SK-N-SH (cell line): ENCODE results near the gene BTG2. TPM values are rescaled to one million over a fixed set of nuclear protein-coding genes. Genes with fewer than 3 reads are reported as not detected.
A peak's percentile ranks its signal among the peaks of the same experiment; 100 is the strongest.

Experiments
- CTCF ChIA-PET: fragments of 300-600, 350-600 bp; formaldehyde crosslinking; extraction: SDS; loops from one replicate; lab custom pipeline; 2021; lab: Yijun Ruan, JAX
- POLR2A ChIA-PET: fragments of 350-600 bp; sonication (Branson Sonifier 250); formaldehyde crosslinking; extraction: SDS; loops from one replicate; lab custom pipeline; 2020; ENCODE audit warnings: antibody characterized with exemption, inconsistent platforms; lab: Yijun Ruan, JAX
- DNase-seq: peaks from one replicate; pipeline ENCODE4 v3.0.0; 2012
- H2AFZ ChIP-seq: fragments of 200-600 bp; sonication (generic); 2 replicates; pipeline ENCODE4 v1.8.1; 2016; ENCODE audit warnings: antibody characterized with exemption, mild to moderate bottlenecking, low read depth
- H3F3A ChIP-seq: fragments of 200-600 bp; sonication (generic); replicated peaks from 2 replicates; pipeline ENCODE3; 2016; ENCODE audit warnings: antibody characterized with exemption, mild to moderate bottlenecking; ENCODE audit not compliant: insufficient read depth
- H3K27ac ChIP-seq, 2 experiments: fragments of 200-500 bp in 1 of 2; fragments of 200-600 bp in 1 of 2; sonication (Bioruptor generic) in 1 of 2; sonication (generic), shearing (Covaris generic) in 1 of 2; 2 replicates each; pipeline versions ENCODE4 v1.5.1 to v1.6.1; 2014 to 2016; ENCODE audit warnings: low read depth in 2 of 2, inconsistent platforms in 1 of 2, low read length in 1 of 2, mild to moderate bottlenecking in 1 of 2, mixed read lengths in 1 of 2
- H3K27me3 ChIP-seq: fragments of 200-600 bp; sonication (generic), shearing (Covaris generic); 2 replicates; pipeline ENCODE4 v1.6.1; 2016; ENCODE audit warnings: mixed run types; ENCODE audit not compliant: insufficient read depth
- H3K36me3 ChIP-seq, 2 experiments: fragments of 200-500 bp in 1 of 2; fragments of 200-600 bp in 1 of 2; sonication (Bioruptor generic) in 1 of 2; sonication (generic) in 1 of 2; replicated peaks in 1 of 2; 2 replicates each; pipeline versions ENCODE3 to v1.5.1; 2014 to 2016; ENCODE audit warnings: low read length in 1 of 2, mild to moderate bottlenecking in 1 of 2; ENCODE audit not compliant: insufficient read depth in 2 of 2, control insufficient read depth in 1 of 2
- H3K4me1 ChIP-seq, 2 experiments: fragments of 200-500 bp in 1 of 2; fragments of 200-600 bp in 1 of 2; sonication (Bioruptor generic) in 1 of 2; sonication (generic), shearing (Covaris generic) in 1 of 2; 2 replicates each; pipeline versions ENCODE4 v1.5.1 to v1.6.1; 2014 to 2016; ENCODE audit warnings: low read depth in 1 of 2, low read length in 1 of 2, mixed run types in 1 of 2; ENCODE audit not compliant: insufficient read depth in 2 of 2, control insufficient read depth in 1 of 2
- H3K4me2 ChIP-seq: fragments of 200-600 bp; sonication (generic), shearing (Covaris generic); 2 replicates; pipeline ENCODE4 v1.6.1; 2017; ENCODE audit warnings: mixed run types
- H3K4me3 ChIP-seq, 2 experiments: fragments of 200-500 bp in 1 of 2; fragments of 200-600 bp in 1 of 2; sonication (Bioruptor generic) in 1 of 2; sonication (generic), shearing (Covaris generic) in 1 of 2; 2 replicates each; pipeline versions ENCODE4 v1.5.1 to v1.8.1; 2014 to 2016; ENCODE audit warnings: low read depth in 2 of 2, inconsistent platforms in 1 of 2, low read length in 1 of 2, mild to moderate bottlenecking in 1 of 2, mixed read lengths in 1 of 2, moderate library complexity in 1 of 2
- H3K79me2 ChIP-seq: fragments of 200-600 bp; sonication (generic); 2 replicates; pipeline ENCODE4 v1.8.1; 2017; ENCODE audit warnings: mild to moderate bottlenecking; ENCODE audit not compliant: insufficient read depth
- H3K9ac ChIP-seq: fragments of 200-600 bp; sonication (generic); 2 replicates; pipeline ENCODE4 v1.6.1; 2017; ENCODE audit warnings: mixed run types
- H3K9me2 ChIP-seq: fragments of 200-600 bp; sonication (generic); 2 replicates; pipeline ENCODE4 v1.6.1; 2017; ENCODE audit warnings: mixed run types
- H3K9me3 ChIP-seq: fragments of 200-600 bp; sonication (generic); 2 replicates; pipeline ENCODE4 v1.6.1; 2017; ENCODE audit warnings: mixed run types, mild to moderate bottlenecking, moderate library complexity
- H4K20me1 ChIP-seq: fragments of 200-600 bp; sonication (generic); 2 replicates; pipeline ENCODE4 v1.6.1; 2017; ENCODE audit warnings: mild to moderate bottlenecking, mixed run types; ENCODE audit not compliant: insufficient read depth
- EP300 ChIP-seq, 2 experiments: IDR thresholded peaks; 2 replicates each; pipeline versions ENCODE4 v1.4.0 to v1.6.1; 2012; ENCODE audit warnings: borderline replicate concordance in 1 of 2, low read depth in 1 of 2, low read length in 1 of 2
- IRF3 ChIP-seq: fragments of 150-350 bp; IDR thresholded peaks from 2 replicates; pipeline ENCODE4 v1.6.1; 2016; ENCODE audit warnings: mild to moderate bottlenecking, low read depth, low read length
- MXI1 ChIP-seq: IDR thresholded peaks from 2 replicates; pipeline ENCODE4 v1.6.1; 2012; ENCODE audit warnings: mild to moderate bottlenecking, low read depth, low read length, improper control_type of control experiment
- NFIC ChIP-seq: IDR thresholded peaks from 2 replicates; pipeline ENCODE4 v1.4.0; 2012; ENCODE audit warnings: borderline replicate concordance
- REST ChIP-seq: IDR thresholded peaks from 2 replicates; pipeline ENCODE4 v1.6.1; 2012; ENCODE audit warnings: mild to moderate bottlenecking, low read depth, low read length, moderate library complexity
- RFX5 ChIP-seq: IDR thresholded peaks from 2 replicates; pipeline ENCODE4 v1.6.1; 2012; ENCODE audit warnings: mild to moderate bottlenecking, improper control_type of control experiment, low read length
- RXRA ChIP-seq: IDR thresholded peaks from 2 replicates; pipeline ENCODE4 v1.4.0; 2012; ENCODE audit warnings: low read depth, mild to moderate bottlenecking, borderline replicate concordance
- SMC3 ChIP-seq: IDR thresholded peaks from 2 replicates; pipeline ENCODE4 v1.6.1; 2012; ENCODE audit warnings: low read depth, low read length, improper control_type of control experiment
- TAF1 ChIP-seq: IDR thresholded peaks from 2 replicates; pipeline ENCODE4 v1.6.1; 2012; ENCODE audit warnings: low read depth, mild to moderate bottlenecking, low read length, moderate library complexity, borderline replicate concordance
- TCF12 ChIP-seq: IDR thresholded peaks from 2 replicates; pipeline ENCODE4 v1.4.0; 2012
- TEAD4 ChIP-seq: IDR thresholded peaks from 2 replicates; pipeline ENCODE4 v1.4.0; 2012; ENCODE audit warnings: mild to moderate bottlenecking, borderline replicate concordance; ENCODE audit not compliant: insufficient read depth
- USF1 ChIP-seq: IDR thresholded peaks from 2 replicates; pipeline ENCODE4 v1.4.0; 2012; ENCODE audit warnings: low read depth, borderline replicate concordance
- WGBS: methylation state at CpG from one replicate; pipeline ENCODE4 v1.1.6; 2017; ENCODE audit warnings: low lambda C conversion rate; 5-methylcytosine and 5-hydroxymethylcytosine counted together
- polyA plus RNA-seq, 3 experiments: library from polyadenylated mRNA; depleted of rRNA; stranded (reverse); fragments of >200 nt; gene quantifications; 2 replicates each; pipeline ENCODE4 v1.2.3, GENCODE V29; 2012
- TF ChIP-seq, protein P1 (sequence below): fragments of 200-600 bp; sonication (generic); IDR thresholded peaks from 2 replicates; pipeline ENCODE4 v1.6.1; 2017; ENCODE audit warnings: antibody characterized with exemption, mild to moderate bottlenecking, moderate library complexity

Gene BTG2
- polyA plus RNA-seq, 1 of the 3 experiments (the other 2 are of a cell fraction), result 26.2 TPM

DNA sequence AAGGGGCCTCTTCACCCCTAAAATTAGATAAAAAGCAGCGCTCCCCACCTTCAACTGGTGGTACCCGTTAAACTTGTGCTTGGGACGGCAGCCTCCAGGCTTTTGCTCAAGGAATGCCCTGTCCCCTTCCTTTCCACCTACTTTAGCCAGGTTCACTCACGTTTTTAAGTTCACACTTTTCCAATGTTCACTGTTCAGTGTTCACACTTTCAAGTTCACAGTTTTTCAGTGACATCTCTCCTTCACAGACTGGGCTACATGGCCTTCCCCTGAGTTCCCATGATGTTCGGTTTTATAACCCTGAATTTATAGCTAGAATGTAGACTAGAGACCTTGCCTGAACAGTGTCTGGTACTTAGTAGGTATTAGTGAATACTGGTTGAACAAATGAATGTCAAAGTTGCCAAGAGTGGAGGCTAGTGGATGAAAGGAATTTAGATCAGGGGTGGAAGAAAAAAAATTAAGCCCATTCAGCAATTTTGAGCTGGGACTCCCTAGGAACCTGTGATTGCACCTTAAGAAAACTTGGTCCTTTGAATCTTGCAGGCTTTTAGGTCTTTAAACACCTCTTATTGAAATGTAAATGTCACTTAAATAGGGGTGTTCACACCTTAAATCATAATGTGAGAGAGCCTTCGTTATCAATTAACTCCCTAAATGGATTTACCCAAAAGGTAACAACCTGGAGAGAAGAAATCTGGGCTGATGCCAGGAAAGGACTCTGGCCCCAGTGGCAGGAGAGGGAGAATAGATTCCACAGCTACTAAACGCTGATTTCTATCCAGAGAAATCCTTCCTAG is 12.3 kb downstream of the BTG2 start:
- Histone ChIP-seq H3K4me1 (peaks cover 3 to 22% of the 10 kb centered on the region in 2 experiments; a peak in 1 of 4 replicates), H3K79me2 (no peaks in the 10 kb centered on the region), H3K9me2 (no peaks in the 10 kb centered on the region), H3K36me3 (no peaks in the 10 kb centered on the region), H3K4me2 (no peak overlapping the region), H3K4me3 (no peak overlapping the region), H3K27me3 (no peaks in the 10 kb centered on the region), H3K9me3 (no peaks in the 10 kb centered on the region), H4K20me1 (no peaks in the 10 kb centered on the region), H2AFZ (no peak overlapping the region), H3K27ac (peak overlapping the region in 1 of 2 experiments; percentile 70; a peak in 2 of 4 replicates), H3K9ac (no peak overlapping the region), H3F3A (peaks cover 4% of the 10 kb centered on the region)
- TF ChIP-seq RXRA (no peak), IRF3 (no peak), EP300 (IDR thresholded peaks at IDR 0.05; ENCODE audit: borderline replicate concordance in 1 of 2, low read depth in 1 of 2, low read length in 1 of 2) (no peak), TEAD4 (no peak), RFX5 (no peak), MXI1 (no peak), TCF12 (no peak), REST (no peak), SMC3 (no peak), TAF1 (no peak), USF1 (no peak), NFIC (no peak)
- TF ChIP-seq, protein P1, sequence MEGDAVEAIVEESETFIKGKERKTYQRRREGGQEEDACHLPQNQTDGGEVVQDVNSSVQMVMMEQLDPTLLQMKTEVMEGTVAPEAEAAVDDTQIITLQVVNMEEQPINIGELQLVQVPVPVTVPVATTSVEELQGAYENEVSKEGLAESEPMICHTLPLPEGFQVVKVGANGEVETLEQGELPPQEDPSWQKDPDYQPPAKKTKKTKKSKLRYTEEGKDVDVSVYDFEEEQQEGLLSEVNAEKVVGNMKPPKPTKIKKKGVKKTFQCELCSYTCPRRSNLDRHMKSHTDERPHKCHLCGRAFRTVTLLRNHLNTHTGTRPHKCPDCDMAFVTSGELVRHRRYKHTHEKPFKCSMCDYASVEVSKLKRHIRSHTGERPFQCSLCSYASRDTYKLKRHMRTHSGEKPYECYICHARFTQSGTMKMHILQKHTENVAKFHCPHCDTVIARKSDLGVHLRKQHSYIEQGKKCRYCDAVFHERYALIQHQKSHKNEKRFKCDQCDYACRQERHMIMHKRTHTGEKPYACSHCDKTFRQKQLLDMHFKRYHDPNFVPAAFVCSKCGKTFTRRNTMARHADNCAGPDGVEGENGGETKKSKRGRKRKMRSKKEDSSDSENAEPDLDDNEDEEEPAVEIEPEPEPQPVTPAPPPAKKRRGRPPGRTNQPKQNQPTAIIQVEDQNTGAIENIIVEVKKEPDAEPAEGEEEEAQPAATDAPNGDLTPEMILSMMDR, result no peak
- ChIA-PET POLR2A (interaction anchor here (0.6 to 1.4 kb wide), 2 partner anchors 10 to 11 kb away, joined by 3 to 15 read pairs; no protein-coding TSS in a partner anchor), CTCF (interaction anchor here (0.7 to 2.3 kb wide), 10 partner anchors 8 to 50 kb away, joined by 3 to 12 read pairs (median 6); no protein-coding TSS in a partner anchor)
- DNase-seq, result no peak
- WGBS, result 75% methylated on average over 7 of the region's 7 CpGs
